DND-41 (cell line): ENCODE results near the gene ZNF750.

Experiments
- CTCF ChIP-seq: IDR thresholded peaks from 2 replicates; pipeline ENCODE4 v1.5.1; 2012; ENCODE audit warnings: borderline replicate concordance, low read length, moderate library complexity, mild to moderate bottlenecking; ENCODE audit not compliant: poor library complexity, severe bottlenecking; ENCODE audit errors: extremely low read depth
- EZH2 ChIP-seq: IDR thresholded peaks from 3 replicates; pipeline ENCODE4 v1.6.1; 2012; ENCODE audit warnings: borderline replicate concordance, low read depth, mild to moderate bottlenecking, moderate library complexity, low read length, inconsistent platforms; ENCODE audit not compliant: severe bottlenecking

DNA sequence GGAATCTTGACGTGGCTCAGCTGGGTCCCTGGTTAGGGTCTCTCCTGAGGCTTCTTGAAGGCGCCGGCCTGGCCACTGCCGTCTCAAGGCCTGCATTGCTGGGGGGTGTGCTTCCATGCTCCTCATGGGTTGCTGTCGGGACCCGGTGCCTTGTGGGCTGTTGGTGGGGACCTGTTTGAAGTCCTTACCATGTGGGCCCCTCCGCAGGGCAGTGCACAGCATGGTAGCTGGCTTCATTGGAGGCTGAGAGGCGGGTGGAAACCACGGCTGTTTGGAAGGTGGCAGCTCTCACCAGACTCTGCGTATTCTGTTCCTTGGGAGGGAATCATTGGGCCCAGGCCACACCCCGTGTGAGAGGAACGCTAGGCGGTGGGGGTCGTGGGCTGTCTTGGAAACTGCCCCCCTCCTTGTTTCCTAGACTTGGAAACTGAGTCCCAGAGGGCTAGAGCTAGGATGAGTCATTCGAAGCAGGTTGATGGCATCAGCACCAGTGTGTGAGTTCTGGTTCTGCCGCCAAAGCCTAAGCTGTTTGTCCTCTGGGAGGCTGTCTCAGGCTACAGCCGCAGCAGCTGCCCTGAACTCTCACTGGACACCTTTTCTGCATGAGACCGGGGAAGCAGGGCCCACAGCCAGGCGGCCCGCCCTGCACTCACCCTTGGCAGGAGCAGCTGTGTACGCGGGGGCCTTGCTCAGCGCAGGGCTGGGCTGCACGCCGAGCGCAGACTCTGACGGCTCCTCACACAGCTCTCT, 35.2 kb downstream of the ZNF750 start:
- no peak for TF ChIP-seq EZH2
- TF ChIP-seq CTCF: no peak
